HS-27A (cell line): ENCODE data around the gene SHOC2.
A peak's percentile ranks its signal among the peaks of the same experiment; 100 is the strongest.

ENCODE experiments used
- DNase-seq: peaks from one replicate; pipeline ENCODE4 v3.0.0-alpha.2; 2012; ENCODE audit warnings: low read depth, missing footprints

SHOC2 gene

GRCh38 chr10:110919349-110919931 lies at the start of gene SHOC2:
Gene SHOC2, plus strand, starts transcription at chr10:110919604. Its CDS starts 44,755 bp downstream, at chr10:110964359.
- DNase-seq: no peak

DNA sequence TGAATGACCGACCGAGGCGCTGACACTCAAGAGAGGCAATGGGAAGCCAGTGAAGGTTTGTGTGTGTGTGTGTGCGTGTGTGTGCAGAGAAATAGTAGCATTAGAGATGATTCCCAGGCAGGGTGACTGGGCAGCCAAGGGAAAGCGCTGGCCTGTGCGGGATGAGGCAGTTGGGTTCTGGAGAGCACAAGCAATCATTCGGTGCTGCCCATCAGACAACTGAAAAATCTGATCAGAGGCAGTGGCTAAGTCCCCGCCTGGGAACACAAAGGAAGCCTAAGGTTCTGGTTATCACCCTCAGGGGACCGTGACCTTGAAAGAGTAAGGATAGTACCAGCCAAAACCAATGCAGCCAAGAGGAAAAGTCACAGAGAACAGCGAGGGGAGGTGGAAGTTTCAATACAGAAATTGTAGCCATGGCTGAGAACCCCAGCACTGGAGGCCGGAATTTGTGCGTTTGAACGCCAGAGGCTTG lies 48.5 kb upstream of the SHOC2 start:
- DNase-seq: no peak

GRCh38 chr10:110871298-110872084 lies 47.9 kb upstream of the SHOC2 start, which contains the start of gene PDCD4:
Gene PDCD4, plus strand, starts transcription at chr10:110871928. Its CDS starts 4,100 bp downstream, at chr10:110876028.
- peak; percentile 87 for DNase-seq

DNA sequence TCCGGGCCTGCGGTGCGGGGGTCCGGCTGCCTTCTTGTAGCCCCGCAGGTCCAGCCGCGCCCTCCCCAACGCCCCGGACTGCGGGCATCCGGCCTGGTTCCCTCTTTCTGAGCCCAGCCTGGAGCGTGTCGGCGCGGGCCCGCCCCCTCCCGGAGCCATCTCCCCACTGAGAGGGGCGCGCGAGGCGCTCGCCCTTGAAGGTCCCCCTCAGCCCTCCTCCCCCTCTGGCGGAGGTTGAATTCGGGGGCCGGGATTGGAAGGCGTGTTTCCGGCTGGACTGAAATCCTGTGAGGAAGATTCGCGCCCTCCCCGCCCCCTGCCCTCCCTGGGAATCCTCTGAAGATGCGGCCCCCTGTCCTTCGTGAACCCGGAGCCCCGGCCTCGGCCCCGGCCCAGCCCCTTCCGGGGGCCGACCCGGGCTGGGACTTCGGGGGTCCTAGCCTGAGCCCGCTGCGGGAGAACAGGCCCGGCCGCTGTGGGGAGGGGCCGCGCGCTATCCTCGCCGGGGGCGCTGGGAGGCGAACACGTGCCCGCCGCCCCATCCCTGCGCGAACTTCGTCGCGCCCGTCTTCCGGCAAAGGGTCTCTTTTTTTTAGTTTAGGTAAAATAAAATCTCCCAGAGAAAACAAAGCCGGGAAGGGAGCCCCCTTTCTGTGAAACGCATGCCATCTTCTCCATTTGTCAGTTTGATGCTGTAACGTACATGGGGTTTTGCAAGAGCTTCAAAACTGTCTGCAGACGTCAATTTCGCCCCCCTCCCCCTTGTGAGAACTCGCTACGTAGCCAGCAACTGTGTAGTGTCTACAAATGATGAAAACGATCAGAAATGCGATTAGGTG lies 47.0 kb upstream of the SHOC2 start:
- no peak for DNase-seq

GRCh38 chr10:110872984-110873923 lies 46.1 kb upstream of the SHOC2 start:
- DNase-seq: no peak

DNA sequence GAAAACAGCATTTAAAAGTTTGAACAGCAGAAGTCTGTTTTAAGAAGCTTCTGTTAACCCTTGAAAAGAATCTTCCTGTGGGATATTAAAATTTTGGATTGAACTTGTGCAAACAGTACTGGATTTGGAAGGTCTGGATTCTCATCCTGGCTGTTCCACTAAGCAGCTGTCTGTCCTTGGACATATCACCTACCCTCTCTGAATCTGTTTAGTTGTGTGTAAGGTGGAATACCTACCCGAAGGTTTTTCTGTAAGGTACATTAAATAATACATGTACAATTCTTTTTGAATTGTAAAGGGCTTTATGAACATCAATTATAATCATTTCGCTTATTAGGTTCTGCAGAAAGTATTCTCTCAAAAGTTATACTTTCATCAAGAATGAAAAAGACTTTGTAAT lies 45.5 kb upstream of the SHOC2 start:
- no peak for DNase-seq

GRCh38 chr10:110876000-110876399 lies 43.4 kb upstream of the SHOC2 start:
- no peak for DNase-seq

DNA sequence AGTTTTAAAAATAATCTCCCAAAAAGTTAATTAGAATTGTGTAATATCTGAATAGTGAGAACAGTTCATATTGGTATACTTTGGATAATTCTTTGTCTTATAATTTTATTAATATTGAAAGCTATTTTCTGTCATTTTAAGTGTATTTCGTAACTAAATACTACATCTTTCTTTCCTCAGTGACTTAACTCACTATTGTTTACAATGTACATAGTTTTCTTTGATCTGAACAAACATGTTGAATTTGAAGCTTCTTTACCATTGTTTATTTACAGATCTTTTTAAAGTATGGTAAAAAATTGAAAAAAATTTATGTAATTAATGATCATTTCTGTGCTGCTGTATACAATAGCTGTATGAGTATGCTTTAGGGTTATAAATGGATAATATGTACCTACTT lies 42.6 kb upstream of the SHOC2 start:
- DNase-seq: no peak

- no peak for DNase-seq
Observed at GRCh38 chr10:110880012-110880411, 39.4 kb upstream of the SHOC2 start.

GRCh38 chr10:110881247-110881646 lies 38.2 kb upstream of the SHOC2 start:
- no peak for DNase-seq

- DNase-seq: no peak
Observed at GRCh38 chr10:110881905-110882304, 37.5 kb upstream of the SHOC2 start.

DNA sequence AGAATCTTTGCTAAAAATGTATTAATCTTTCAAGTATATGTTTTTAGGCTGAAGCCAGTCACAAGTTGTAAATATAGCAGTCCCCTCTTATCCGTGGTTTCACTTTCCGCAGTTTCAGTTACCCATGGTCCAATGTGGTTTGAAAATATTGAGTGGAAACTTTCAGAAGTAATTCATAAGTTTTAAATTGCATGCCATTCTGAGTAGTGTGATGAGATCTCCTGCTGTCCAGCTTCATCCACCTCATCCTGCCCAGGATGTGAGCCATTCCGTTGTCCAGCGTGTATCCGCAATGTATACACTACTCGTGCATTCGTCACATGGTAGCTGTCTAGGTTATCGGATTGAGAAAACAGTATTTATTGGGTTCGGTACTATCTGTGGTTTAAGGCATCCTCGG lies 35.5 kb upstream of the SHOC2 start:
- DNase-seq: no peak

DNA sequence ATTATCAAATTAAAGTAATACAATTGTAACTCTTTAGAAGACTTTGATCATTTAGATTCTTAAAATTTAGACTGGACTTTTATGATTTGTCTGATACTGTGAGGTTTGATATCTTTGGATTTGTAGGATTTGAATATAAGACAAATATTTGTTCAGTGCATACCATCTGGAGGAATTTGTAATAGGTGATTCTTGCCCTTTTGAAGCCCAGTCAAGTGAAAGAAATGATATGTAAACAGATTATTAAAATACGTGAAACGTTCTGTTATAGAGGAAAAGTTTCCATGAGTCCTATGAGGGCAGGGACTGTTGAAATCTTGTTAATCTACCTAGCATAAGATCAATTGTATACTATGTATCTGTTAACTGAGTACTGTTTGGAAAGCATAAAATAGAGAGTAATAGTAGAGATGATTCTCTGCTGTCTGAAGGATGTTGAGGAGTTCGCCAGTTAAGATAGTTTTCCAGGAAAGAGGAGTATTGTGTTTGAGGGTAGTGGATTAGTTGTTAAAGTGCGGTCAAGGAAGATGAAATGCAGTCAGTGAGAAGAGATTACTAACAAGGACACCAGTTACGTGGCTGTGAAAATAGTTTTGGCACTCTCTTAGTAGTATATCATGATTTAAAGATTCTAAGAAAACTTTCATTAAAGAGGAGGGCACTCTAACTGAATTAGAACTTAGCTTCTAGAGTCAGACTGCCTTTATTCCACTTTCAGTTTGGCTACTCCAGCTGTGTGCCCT lies 33.3 kb upstream of the SHOC2 start:
- DNase-seq: no peak

DNA sequence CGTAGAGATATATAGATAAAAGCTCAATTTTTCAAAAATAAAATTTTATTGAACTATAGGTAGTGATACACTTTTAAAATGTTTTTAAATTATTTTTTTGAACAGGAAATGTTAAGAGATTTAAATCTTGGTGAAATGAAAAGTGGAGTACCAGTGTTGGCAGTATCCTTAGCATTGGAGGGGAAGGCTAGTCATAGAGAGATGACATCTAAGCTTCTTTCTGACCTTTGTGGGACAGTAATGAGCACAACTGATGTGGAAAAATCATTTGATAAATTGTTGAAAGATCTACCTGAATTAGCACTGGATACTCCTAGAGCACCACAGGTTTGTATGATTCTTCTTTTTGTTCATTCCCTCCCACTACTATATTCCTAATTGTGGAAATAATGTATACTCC lies 31.8 kb upstream of the SHOC2 start:
- no peak for DNase-seq

GRCh38 chr10:110892602-110893288 lies 26.7 kb upstream of the SHOC2 start:
- DNase-seq: no peak

DNA sequence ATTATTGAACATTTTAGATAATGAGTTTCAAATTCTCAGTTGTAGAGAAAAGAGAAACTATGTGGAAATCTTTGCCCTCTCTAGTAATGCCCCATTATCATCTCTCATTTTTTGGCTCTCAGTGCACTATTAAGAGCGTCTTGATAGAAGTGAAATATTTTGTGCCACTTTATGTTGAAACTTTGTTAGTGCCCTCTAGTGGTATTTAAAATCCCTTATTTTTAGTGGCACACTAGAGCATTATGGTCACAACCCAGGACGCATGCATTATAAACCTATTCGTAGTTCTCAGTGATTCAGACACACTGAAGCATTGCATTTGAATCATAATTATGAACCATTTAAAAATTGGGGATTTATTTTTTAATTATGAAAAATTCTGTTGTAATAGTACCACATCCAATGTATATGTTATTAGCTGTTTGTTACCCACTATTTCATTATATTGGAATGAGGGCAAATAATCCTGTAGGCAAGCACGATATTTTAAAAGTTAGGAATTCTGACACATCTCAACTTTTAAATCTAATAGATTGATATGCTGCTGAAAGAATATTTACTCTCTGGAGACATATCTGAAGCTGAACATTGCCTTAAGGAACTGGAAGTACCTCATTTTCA lies 25.7 kb upstream of the SHOC2 start:
- DNase-seq: no peak

DNA sequence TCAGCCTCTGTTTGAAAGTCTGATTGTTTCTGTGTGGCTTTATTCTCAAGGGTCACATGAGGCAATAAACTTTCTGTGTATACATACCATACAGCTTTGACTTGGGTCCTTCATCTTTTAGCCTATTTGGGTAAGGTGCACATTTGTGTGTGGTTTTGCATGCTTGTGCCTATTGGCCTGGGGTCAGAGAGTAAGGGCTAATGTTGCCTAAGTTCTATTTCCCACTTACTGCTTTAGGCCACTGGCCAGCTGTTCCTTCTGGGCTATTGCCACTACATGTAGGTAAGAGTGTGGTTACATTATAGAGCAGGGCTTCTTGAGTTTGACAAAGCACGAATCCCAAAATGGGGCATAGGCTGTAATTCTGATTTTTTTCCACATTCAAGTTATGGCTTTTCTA lies 22.2 kb upstream of the SHOC2 start:
- no peak for DNase-seq

GRCh38 chr10:110898391-110898790 lies 21.0 kb upstream of the SHOC2 start:
- no peak for DNase-seq

DNA sequence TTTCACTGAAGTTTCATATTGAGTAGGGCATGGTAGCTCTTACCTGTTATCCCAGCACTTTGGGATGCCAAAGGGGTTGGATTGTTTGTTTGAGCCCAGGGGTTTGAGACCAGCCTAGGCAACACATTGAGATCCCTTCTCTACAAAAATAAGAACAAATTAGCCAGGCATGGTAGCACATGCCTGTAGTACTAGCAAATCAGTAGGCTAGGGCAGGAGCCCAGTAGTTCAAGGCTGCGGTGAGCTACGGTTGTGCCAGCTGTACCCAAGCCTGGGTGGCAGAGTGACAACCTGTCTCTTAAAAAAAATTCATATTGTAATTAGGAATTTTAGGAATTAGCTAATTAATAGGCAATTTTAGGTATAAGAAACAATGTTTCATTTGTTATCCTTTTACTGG lies 18.4 kb upstream of the SHOC2 start:
- DNase-seq: no peak
